AG04450 (cell line): ENCODE results near the gene BOLA2B. TPM values are rescaled to one million over a fixed set of nuclear protein-coding genes. Genes with fewer than 3 reads are reported as not detected.

Source experiments
- CTCF ChIA-PET: fragments of 300-600, 350-600 bp; formaldehyde crosslinking; extraction: SDS; loops from one replicate; lab custom pipeline; 2022; ENCODE audit warnings: antibody characterized with exemption, inconsistent platforms; lab: Charles Lee
- POLR2A ChIA-PET: fragments of 350-600 bp; formaldehyde crosslinking; extraction: SDS; loops from one replicate; lab custom pipeline; 2021; ENCODE audit warnings: antibody characterized with exemption, inconsistent platforms; lab: Yijun Ruan, JAX
- DNase-seq: peaks from one replicate; pipeline ENCODE4 v3.0.0-alpha.2; 2011; ENCODE audit warnings: low read depth, low spot score
- H3K27ac ChIP-seq: one replicate; pipeline ENCODE4 v1.5.1; 2012; ENCODE audit warnings: low read depth, low read length, control low read depth
- H3K27me3 ChIP-seq: one replicate; pipeline ENCODE4 v1.6.0; 2012; ENCODE audit warnings: low read length; ENCODE audit not compliant: control insufficient read depth, insufficient read depth
- H3K4me3 ChIP-seq: 2 replicates; pipeline ENCODE4 v1.5.1; 2011; ENCODE audit warnings: mild to moderate bottlenecking, low read depth, low read length, control low read depth
- H3K9me3 ChIP-seq: 2 replicates; pipeline ENCODE4 v1.5.1; 2012; ENCODE audit warnings: low read length; ENCODE audit not compliant: control insufficient read depth, insufficient read depth
- polyA plus RNA-seq: library from polyadenylated mRNA; depleted of rRNA; stranded (reverse); fragments of >200 nt; gene quantifications from 2 replicates; pipeline ENCODE4 v1.2.3, GENCODE V29; 2011; rRNA removed
- small RNA-seq: library from RNA; depleted of rRNA; stranded (forward); fragments of <200 nt; gene quantifications from one replicate; pipeline ENCODE3, GENCODE V24; 2012; ENCODE audit warnings: low read depth; ENCODE audit not compliant: insufficient read length
- TF ChIP-seq, protein P1 (sequence below): IDR thresholded peaks from 2 replicates; pipeline ENCODE4 v1.5.1; 2011; ENCODE audit warnings: low read depth, low read length, control low read depth, inconsistent platforms

Gene BOLA2B
- polyA plus RNA-seq, 1 experiment: 17.5 TPM

DNA sequence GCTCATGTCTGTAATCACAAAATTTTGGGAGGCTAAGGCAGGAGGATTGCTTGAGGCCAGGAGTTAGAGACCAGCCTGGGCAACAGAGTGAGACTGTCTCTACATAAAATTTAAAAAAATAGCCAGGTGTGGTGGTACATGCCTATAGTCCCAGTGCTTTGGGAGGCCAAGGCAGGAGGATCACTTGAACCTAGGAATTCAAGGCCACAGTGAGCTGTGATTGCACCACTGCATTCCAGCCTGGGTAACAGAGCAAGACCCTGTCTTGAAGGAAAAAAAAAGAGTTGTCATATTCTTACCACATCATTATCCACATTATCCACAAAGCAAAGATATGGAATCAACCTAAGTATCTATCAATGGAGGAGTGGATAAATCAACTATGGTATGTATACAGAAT lies 49.4 kb downstream of the BOLA2B start:
- peaks cover 4% of the 10 kb centered on the region for H3K27me3 ChIP-seq
- ChIA-PET CTCF (no interaction called here), POLR2A (no interaction called here)
- TF ChIP-seq, protein P1, sequence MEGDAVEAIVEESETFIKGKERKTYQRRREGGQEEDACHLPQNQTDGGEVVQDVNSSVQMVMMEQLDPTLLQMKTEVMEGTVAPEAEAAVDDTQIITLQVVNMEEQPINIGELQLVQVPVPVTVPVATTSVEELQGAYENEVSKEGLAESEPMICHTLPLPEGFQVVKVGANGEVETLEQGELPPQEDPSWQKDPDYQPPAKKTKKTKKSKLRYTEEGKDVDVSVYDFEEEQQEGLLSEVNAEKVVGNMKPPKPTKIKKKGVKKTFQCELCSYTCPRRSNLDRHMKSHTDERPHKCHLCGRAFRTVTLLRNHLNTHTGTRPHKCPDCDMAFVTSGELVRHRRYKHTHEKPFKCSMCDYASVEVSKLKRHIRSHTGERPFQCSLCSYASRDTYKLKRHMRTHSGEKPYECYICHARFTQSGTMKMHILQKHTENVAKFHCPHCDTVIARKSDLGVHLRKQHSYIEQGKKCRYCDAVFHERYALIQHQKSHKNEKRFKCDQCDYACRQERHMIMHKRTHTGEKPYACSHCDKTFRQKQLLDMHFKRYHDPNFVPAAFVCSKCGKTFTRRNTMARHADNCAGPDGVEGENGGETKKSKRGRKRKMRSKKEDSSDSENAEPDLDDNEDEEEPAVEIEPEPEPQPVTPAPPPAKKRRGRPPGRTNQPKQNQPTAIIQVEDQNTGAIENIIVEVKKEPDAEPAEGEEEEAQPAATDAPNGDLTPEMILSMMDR: no peak
- no peak overlapping the region for H3K4me3 ChIP-seq
- no peak for DNase-seq
- H3K27ac ChIP-seq: no peak overlapping the region
- peaks cover 4% of the 10 kb centered on the region; the same call in 1 of the 2 replicates for H3K9me3 ChIP-seq

DNA sequence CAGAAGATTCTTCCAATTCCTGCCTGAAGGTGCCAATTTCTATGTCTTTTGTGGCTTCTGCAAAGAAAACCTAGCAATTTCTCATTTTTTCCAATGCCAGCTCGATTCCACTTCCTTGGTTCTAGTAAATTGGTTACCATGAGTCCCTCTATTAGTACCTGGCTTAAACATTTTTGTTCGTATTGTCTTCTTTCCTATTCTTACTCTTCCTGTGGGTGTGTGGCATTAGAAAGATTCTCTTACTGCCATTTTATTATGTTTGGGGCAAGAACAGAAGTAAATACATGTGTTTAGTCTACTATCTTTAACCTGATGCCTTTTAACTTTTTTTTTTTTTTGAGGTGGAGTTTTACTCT lies 50.1 kb downstream of the BOLA2B start:
- Histone ChIP-seq H3K27me3 (peaks cover 4% of the 10 kb centered on the region), H3K9me3 (no peaks in the 10 kb centered on the region), H3K4me3 (no peak overlapping the region), H3K27ac (no peak overlapping the region)
- POLR2A ChIA-PET: no interaction called here
- no peak for DNase-seq
- CTCF ChIA-PET: no interaction called here
- TF ChIP-seq, protein P1: no peak

Small RNAs within 50 kb of the gene (small RNA-seq; reads per million reads assigned to genes)
- not detected for gene AC106782.4

Other genes with a start within 250 kb of the BOLA2B start
- gene TMEM219, start 231.6 kb downstream of the BOLA2B start, polyA plus RNA-seq: 88.6 and 107 TPM in 2 replicates
- gene TAOK2, start 219.8 kb downstream of the BOLA2B start, polyA plus RNA-seq: 16.9 and 18.2 TPM in 2 replicates
- gene HIRIP3, start 198.0 kb downstream of the BOLA2B start, polyA plus RNA-seq: 2.5 and 3.8 TPM in 2 replicates
- gene INO80E, start 197.4 kb downstream of the BOLA2B start, polyA plus RNA-seq: 27.3 and 27.5 TPM in 2 replicates
- gene DOC2A, start 182.6 kb downstream of the BOLA2B start, polyA plus RNA-seq: 0.22 and 0.46 TPM in 2 replicates
- gene C16orf92, start 170.5 kb downstream of the BOLA2B start, polyA plus RNA-seq: not detected in 2 replicates
- gene TLCD3B, start 162.4 kb downstream of the BOLA2B start, polyA plus RNA-seq: not detected in 2 replicates
- gene ALDOA, start 127.9 kb downstream of the BOLA2B start, polyA plus RNA-seq: 631 and 806 TPM in 2 replicates
- 112 and 140 TPM in 2 replicates for gene PPP4C, start 117.7 kb downstream of the BOLA2B start, polyA plus RNA-seq
- not detected in 2 replicates for gene TBX6, start 101.7 kb downstream of the BOLA2B start, polyA plus RNA-seq
- 15.6 and 23.1 TPM in 2 replicates for gene YPEL3, start 97.5 kb downstream of the BOLA2B start, polyA plus RNA-seq
- gene GDPD3, start 80.1 kb downstream of the BOLA2B start, polyA plus RNA-seq: 1.2 and 1.9 TPM in 2 replicates
- 82.5 and 91.7 TPM in 2 replicates for gene MAPK3, start 70.4 kb downstream of the BOLA2B start, polyA plus RNA-seq
- gene CORO1A, start 10.1 kb downstream of the BOLA2B start, polyA plus RNA-seq: 2.9 and 4.2 TPM in 2 replicates
- 3.8 and 13.4 TPM in 2 replicates for gene SLX1A, start 209 bp upstream of the BOLA2B start, polyA plus RNA-seq
- 7.3 and 8.5 TPM in 2 replicates for gene SULT1A3, start 5.6 kb upstream of the BOLA2B start, polyA plus RNA-seq
- gene NPIPB13, start 54.8 kb upstream of the BOLA2B start, polyA plus RNA-seq: 0.83 and 1.7 TPM in 2 replicates
- 48.9 and 49.5 TPM in 2 replicates for gene CD2BP2, start 161.6 kb upstream of the BOLA2B start, polyA plus RNA-seq
- gene TBC1D10B, start 176.8 kb upstream of the BOLA2B start, polyA plus RNA-seq: 12.0 and 14.8 TPM in 2 replicates
- gene MYL11, start 181.1 kb upstream of the BOLA2B start, polyA plus RNA-seq: 0.55 TPM in 1 of 2 replicates, not detected in the other
- not detected in 2 replicates for gene SEPTIN1, start 188.9 kb upstream of the BOLA2B start, polyA plus RNA-seq
- gene ZNF48, start 201.8 kb upstream of the BOLA2B start, polyA plus RNA-seq: 4.3 and 5.3 TPM in 2 replicates
- gene ZNF771, start 213.9 kb upstream of the BOLA2B start, polyA plus RNA-seq: 9.3 and 10.1 TPM in 2 replicates
- 34.1 and 34.7 TPM in 2 replicates for gene DCTPP1, start 236.4 kb upstream of the BOLA2B start, polyA plus RNA-seq